ENCODE data around the gene OR51V1.
"Not testable (repeated sequence)": the region's sequence is repeated elsewhere in the genome, so short reads cannot be mapped to it uniquely, and the experiment has no call there.

The OR51V1 gene

GRCh38 chr11:5200582-5200981 is at the start of gene OR51V1:
OR51V1 (minus strand) TSS chr11:5200682; CDS start chr11:5200682, 0 bp downstream.
- in situ Hi-C loops (cut with HindIII; ENCODE audit: low pct_ligation_motif_present, low pct_unique_long_range_greater_than_20kb, low sequenced_read_pairs), result no loop called here
- no peak for DNase-seq

GRCh38 chr11:5249807-5250396 is 49.4 kb upstream of the OR51V1 start, which contains the start of gene HBG1:
HBG1 (minus strand) TSS chr11:5249857; CDS start chr11:5249804, 53 bp downstream.
- in situ Hi-C loops (cut with HindIII; ENCODE audit: low pct_ligation_motif_present, low pct_unique_long_range_greater_than_20kb, low sequenced_read_pairs); DNase-seq: not testable (repeated sequence)

GRCh38 chr11:5248498-5248897 is 48.0 kb upstream of the OR51V1 start:
- in situ Hi-C loops (cut with HindIII; ENCODE audit: low pct_ligation_motif_present, low pct_unique_long_range_greater_than_20kb, low sequenced_read_pairs); DNase-seq: not testable (repeated sequence)

GRCh38 chr11:5247472-5248192 is 47.1 kb upstream of the OR51V1 start:
- no peak for DNase-seq
- in situ Hi-C loops (cut with HindIII; ENCODE audit: low pct_ligation_motif_present, low pct_unique_long_range_greater_than_20kb, low sequenced_read_pairs), result no loop called here

GRCh38 chr11:5246772-5247471 is 46.4 kb upstream of the OR51V1 start:
- in situ Hi-C loops (cut with HindIII; ENCODE audit: low pct_ligation_motif_present, low pct_unique_long_range_greater_than_20kb, low sequenced_read_pairs), result no loop called here
- no peak for DNase-seq

- DNase-seq, result no peak
- in situ Hi-C loops (cut with HindIII; ENCODE audit: low pct_ligation_motif_present, low pct_unique_long_range_greater_than_20kb, low sequenced_read_pairs), result no loop called here
Measured at GRCh38 chr11:5245155-5245554, 44.7 kb upstream of the OR51V1 start.

- in situ Hi-C loops (cut with HindIII; ENCODE audit: low pct_ligation_motif_present, low pct_unique_long_range_greater_than_20kb, low sequenced_read_pairs), result no loop called here
- DNase-seq, result no peak
Measured at GRCh38 chr11:5243816-5244180, 43.3 kb upstream of the OR51V1 start.

- DNase-seq, result no peak
- in situ Hi-C loops (cut with HindIII; ENCODE audit: low pct_ligation_motif_present, low pct_unique_long_range_greater_than_20kb, low sequenced_read_pairs), result no loop called here
Measured at GRCh38 chr11:5242933-5243815, 42.7 kb upstream of the OR51V1 start.

- no peak for DNase-seq
- in situ Hi-C loops (cut with HindIII; ENCODE audit: low pct_ligation_motif_present, low pct_unique_long_range_greater_than_20kb, low sequenced_read_pairs), result no loop called here
Measured at GRCh38 chr11:5242208-5242607, 41.7 kb upstream of the OR51V1 start.

GRCh38 chr11:5241458-5241857 is 41.0 kb upstream of the OR51V1 start:
- DNase-seq, result no peak
- in situ Hi-C loops (cut with HindIII; ENCODE audit: low pct_ligation_motif_present, low pct_unique_long_range_greater_than_20kb, low sequenced_read_pairs), result no loop called here

GRCh38 chr11:5240458-5240857 is 40.0 kb upstream of the OR51V1 start:
- in situ Hi-C loops (cut with HindIII; ENCODE audit: low pct_ligation_motif_present, low pct_unique_long_range_greater_than_20kb, low sequenced_read_pairs), result no loop called here
- DNase-seq, result no peak

- DNase-seq, result no peak
- in situ Hi-C loops (cut with HindIII; ENCODE audit: low pct_ligation_motif_present, low pct_unique_long_range_greater_than_20kb, low sequenced_read_pairs), result no loop called here
Measured at GRCh38 chr11:5240056-5240455, 39.6 kb upstream of the OR51V1 start.

- in situ Hi-C loops (cut with HindIII; ENCODE audit: low pct_ligation_motif_present, low pct_unique_long_range_greater_than_20kb, low sequenced_read_pairs), result no loop called here
Measured at GRCh38 chr11:5239046-5239445, 38.6 kb upstream of the OR51V1 start.

GRCh38 chr11:5238486-5238885 is 38.0 kb upstream of the OR51V1 start:
- in situ Hi-C loops (cut with HindIII; ENCODE audit: low pct_ligation_motif_present, low pct_unique_long_range_greater_than_20kb, low sequenced_read_pairs), result no loop called here
- DNase-seq, result no peak

More at GRCh38 chr11:5239046-5239445, 38.6 kb upstream of the OR51V1 start:
- DNase-seq, result no peak

GRCh38 chr11:5237420-5237819 is 36.9 kb upstream of the OR51V1 start:
- no peak for DNase-seq
- in situ Hi-C loops (cut with HindIII; ENCODE audit: low pct_ligation_motif_present, low pct_unique_long_range_greater_than_20kb, low sequenced_read_pairs), result no loop called here

GRCh38 chr11:5235364-5236095 is 35.0 kb upstream of the OR51V1 start:
- in situ Hi-C loops (cut with HindIII; ENCODE audit: low pct_ligation_motif_present, low pct_unique_long_range_greater_than_20kb, low sequenced_read_pairs), result no loop called here
- DNase-seq, result no peak

GRCh38 chr11:5234381-5234834 is 33.9 kb upstream of the OR51V1 start, which contains the start of gene HBD:
HBD (minus strand) TSS chr11:5234483; CDS start chr11:5234433, 50 bp downstream.
- in situ Hi-C loops (cut with HindIII; ENCODE audit: low pct_ligation_motif_present, low pct_unique_long_range_greater_than_20kb, low sequenced_read_pairs), result no loop called here
- no peak for DNase-seq

- in situ Hi-C loops (cut with HindIII; ENCODE audit: low pct_ligation_motif_present, low pct_unique_long_range_greater_than_20kb, low sequenced_read_pairs), result no loop called here
- no peak for DNase-seq
Measured at GRCh38 chr11:5233307-5233706, 32.8 kb upstream of the OR51V1 start.

Measured in ACHN (cell line).